H1 (cell line): Measurements from ENCODE around the gene RABEPK. TPM values are rescaled to one million over a fixed set of nuclear protein-coding genes. Genes with fewer than 3 reads are reported as not detected.

ENCODE experiments used
- CTCF ChIA-PET: fragments of 300-600 bp; sonication (Branson Sonifier 250); formaldehyde crosslinking; loops from one replicate; lab custom pipeline; 2021; ENCODE audit not compliant: partially characterized antibody; lab: Charles Lee
- POLR2A ChIA-PET: fragments of 300-600 bp; sonication (Branson Sonifier 250); formaldehyde crosslinking; loops from one replicate; lab custom pipeline; 2021; ENCODE audit warnings: inconsistent platforms; ENCODE audit not compliant: partially characterized antibody; lab: Charles Lee
- DNase-seq, 2 experiments: peaks; one replicate each; pipeline versions ENCODE4 v3.0.0 to v3.0.0-alpha.2; 2010 to 2022; ENCODE audit warnings: low spot score in 2 of 2, low read depth in 1 of 2, mixed read lengths in 1 of 2
- FAIRE-seq: peaks from 2 replicates; lab custom pipeline; 2011; peaks lifted over from hg19 to GRCh38; lab: Jason Lieb, UNC
- H2AFZ ChIP-seq: 2 replicates; pipeline ENCODE4 v1.8.1; 2012; ENCODE audit warnings: low read length, inconsistent platforms
- H2AK5ac ChIP-seq: 2 replicates; pipeline ENCODE4 v1.6.1; 2013; ENCODE audit warnings: low read depth, low read length
- H2BK120ac ChIP-seq: replicated peaks from 2 replicates; pipeline ENCODE3; 2013; ENCODE audit warnings: low read depth, low read length, inconsistent platforms
- H2BK12ac ChIP-seq: 2 replicates; pipeline ENCODE4 v1.6.1; 2013; ENCODE audit warnings: low read depth, low read length
- H2BK15ac ChIP-seq: 2 replicates; pipeline ENCODE4 v1.6.1; 2013; ENCODE audit warnings: low read length
- H2BK20ac ChIP-seq: 2 replicates; pipeline ENCODE4 v1.6.1; 2013; ENCODE audit warnings: low read length
- H2BK5ac ChIP-seq: 2 replicates; pipeline ENCODE4 v1.6.1; 2013; ENCODE audit warnings: low read depth, low read length
- H3K14ac ChIP-seq: 2 replicates; pipeline ENCODE4 v1.6.1; 2013; ENCODE audit warnings: inconsistent platforms; ENCODE audit not compliant: insufficient read length
- H3K18ac ChIP-seq: 2 replicates; pipeline ENCODE4 v1.6.1; 2013; ENCODE audit warnings: low read length; ENCODE audit errors: extremely low read depth
- H3K23ac ChIP-seq: 2 replicates; pipeline ENCODE4 v1.6.1; 2013; ENCODE audit warnings: inconsistent platforms; ENCODE audit not compliant: insufficient read length
- H3K23me2 ChIP-seq: 2 replicates; pipeline ENCODE4 v1.6.1; 2013; ENCODE audit warnings: low read depth, low read length
- H3K27ac ChIP-seq: 2 replicates; pipeline ENCODE4 v1.6.1; 2011; ENCODE audit warnings: low read depth, low read length, inconsistent platforms
- H3K27me3 ChIP-seq, 4 experiments: replicated peaks in 1 of 4; 1 replicate in 1 of 4; 2 replicates in 3 of 4; pipeline versions ENCODE4 v1.6.1 to v1.8.1; 2011 to 2013; ENCODE audit warnings: low read length in 3 of 4, mild to moderate bottlenecking in 3 of 4, inconsistent platforms in 2 of 4, mixed read lengths in 2 of 4, moderate library complexity in 1 of 4; ENCODE audit not compliant: control insufficient read depth in 3 of 4, insufficient read depth in 3 of 4; ENCODE audit errors: extremely low read depth in 1 of 4
- H3K36me3 ChIP-seq, 4 experiments: 2 replicates each; pipeline versions ENCODE4 v1.6.1 to v1.8.1; 2011 to 2013; ENCODE audit warnings: mild to moderate bottlenecking in 4 of 4, low read length in 3 of 4, moderate library complexity in 2 of 4, control low read depth in 1 of 4, inconsistent platforms in 1 of 4; ENCODE audit not compliant: insufficient read depth in 4 of 4, control insufficient read depth in 2 of 4
- H3K4ac ChIP-seq: replicated peaks from 2 replicates; pipeline ENCODE3; 2013; ENCODE audit warnings: low read length, low read depth, mixed read lengths, inconsistent platforms; ENCODE audit not compliant: insufficient read length
- H3K4me1 ChIP-seq, 4 experiments: replicated peaks in 1 of 4; 1 replicate in 1 of 4; 2 replicates in 3 of 4; pipeline versions ENCODE4 v1.6.1 to v1.8.1; 2011 to 2013; ENCODE audit warnings: low read length in 3 of 4, inconsistent platforms in 2 of 4, mixed read lengths in 1 of 4; ENCODE audit not compliant: insufficient read depth in 4 of 4, control insufficient read depth in 3 of 4
- H3K4me2 ChIP-seq, 2 experiments: 2 replicates each; pipeline versions ENCODE4 v1.6.1 to v1.8.1; 2011 to 2013; ENCODE audit warnings: low read depth in 2 of 2, low read length in 2 of 2, control low read depth in 1 of 2, inconsistent platforms in 1 of 2, mild to moderate bottlenecking in 1 of 2; ENCODE audit not compliant: insufficient read depth in 1 of 2
- H3K4me3 ChIP-seq, 4 experiments: fragments of 200-600, 300-600 bp in 1 of 4; sonication (generic), shearing (Covaris generic), sonication (Bioruptor Twin) in 1 of 4; 2 replicates each; pipeline versions ENCODE4 v1.5.1 to v1.8.1; 2011 to 2016; ENCODE audit warnings: low read length in 4 of 4, low read depth in 3 of 4, control low read depth in 2 of 4, inconsistent platforms in 2 of 4, mild to moderate bottlenecking in 2 of 4, mixed read lengths in 1 of 4, moderate library complexity in 1 of 4; ENCODE audit not compliant: insufficient read depth in 2 of 4; ENCODE audit errors: extremely low read depth in 1 of 4
- H3K56ac ChIP-seq: replicated peaks from 2 replicates; pipeline ENCODE3; 2013; ENCODE audit warnings: low read depth, mild to moderate bottlenecking, mixed read lengths, low read length, inconsistent platforms; ENCODE audit not compliant: insufficient read length
- H3K79me1 ChIP-seq: 2 replicates; pipeline ENCODE4 v1.6.1; 2013; ENCODE audit warnings: low read depth, low read length, control low read depth
- H3K79me2 ChIP-seq, 2 experiments: 2 replicates each; pipeline versions ENCODE4 v1.6.1 to v1.8.1; 2012 to 2013; ENCODE audit warnings: low read length in 2 of 2, mild to moderate bottlenecking in 2 of 2, inconsistent platforms in 1 of 2; ENCODE audit not compliant: insufficient read depth in 2 of 2, control insufficient read depth in 1 of 2
- H3K9ac ChIP-seq, 4 experiments: replicated peaks in 1 of 4; 1 replicate in 1 of 4; 2 replicates in 3 of 4; pipeline versions ENCODE4 v1.6.1 to v1.8.1; 2011 to 2013; ENCODE audit warnings: low read depth in 3 of 4, low read length in 3 of 4, control low read depth in 2 of 4, mild to moderate bottlenecking in 2 of 4, moderate library complexity in 2 of 4, inconsistent platforms in 1 of 4; ENCODE audit errors: extremely low read depth in 1 of 4
- H3K9me3 ChIP-seq, 2 experiments: 2 replicates each; pipeline versions ENCODE4 v1.6.1 to v1.8.1; 2012 to 2013; ENCODE audit warnings: mild to moderate bottlenecking in 2 of 2, moderate library complexity in 2 of 2, control low read depth in 1 of 2, inconsistent platforms in 1 of 2, low read depth in 1 of 2, low read length in 1 of 2, mixed read lengths in 1 of 2; ENCODE audit not compliant: insufficient read depth in 2 of 2
- H4K20me1 ChIP-seq, 2 experiments: replicated peaks in 1 of 2; 2 replicates each; pipeline versions ENCODE3 to v1.8.1; 2011 to 2013; ENCODE audit warnings: inconsistent platforms in 2 of 2, low read length in 2 of 2, mild to moderate bottlenecking in 1 of 2; ENCODE audit not compliant: insufficient read depth in 2 of 2, control insufficient read depth in 1 of 2
- H4K5ac ChIP-seq: 2 replicates; pipeline ENCODE4 v1.6.1; 2013; ENCODE audit warnings: low read length, low read depth, mixed read lengths, inconsistent platforms; ENCODE audit not compliant: insufficient read length
- H4K8ac ChIP-seq: 2 replicates; pipeline ENCODE4 v1.8.0; 2013; ENCODE audit warnings: mild to moderate bottlenecking, moderate library complexity, low read length, inconsistent platforms; ENCODE audit not compliant: insufficient read depth; ENCODE audit errors: extremely low read depth
- H4K91ac ChIP-seq: replicated peaks from 2 replicates; pipeline ENCODE3; 2013; ENCODE audit warnings: low read length, mixed read lengths, inconsistent platforms; ENCODE audit not compliant: insufficient read length
- MAFK ChIP-seq: IDR thresholded peaks from 2 replicates; pipeline ENCODE4 v1.6.1; 2012; ENCODE audit warnings: low read depth, mild to moderate bottlenecking, improper control_type of control experiment, low read length
- NRF1 ChIP-seq: IDR thresholded peaks from 2 replicates; pipeline ENCODE4 v1.6.1; 2011; ENCODE audit warnings: mild to moderate bottlenecking, low read depth, low read length, improper control_type of control experiment
- ZNF274 ChIP-seq: IDR thresholded peaks from 2 replicates; pipeline ENCODE4 v1.7.0; 2012; ENCODE audit warnings: low read length, borderline replicate concordance; ENCODE audit errors: extremely low read depth
- WGBS, 2 experiments: shearing (Covaris generic) in 1 of 2; methylation state at CpG; one replicate each; pipeline versions ENCODE4 v1.1.6 to v1.1.7; 2013 to 2015; ENCODE audit warnings: low lambda C conversion rate in 2 of 2, mixed read lengths in 2 of 2, inconsistent platforms in 1 of 2, low coverage in 1 of 2, missing lambda C conversion rate in 1 of 2; ENCODE audit not compliant: insufficient replicate concordance in 2 of 2, insufficient coverage in 1 of 2, insufficient read length in 1 of 2; ENCODE audit errors: extremely low coverage in 1 of 2, missing lambda C conversion rate in 1 of 2; 5-methylcytosine and 5-hydroxymethylcytosine counted together
- polyA plus RNA-seq, 7 experiments: library from polyadenylated mRNA; depleted of rRNA in 3 of 7; stranded (reverse) in 5 of 7; unstranded in 2 of 7; fragments of >200 nt in 5 of 7; fragments of 200-250 nt in 2 of 7; gene quantifications; 1 replicate in 5 of 7; 2 replicates in 1 of 7; 4 replicates in 1 of 7; pipeline versions ENCODE4 v1.2.1 to v1.2.3, GENCODE V29; 2011 to 2013; ENCODE audit warnings: missing spikeins in 2 of 7, mixed read lengths in 2 of 7
- total RNA-seq: library from RNA; stranded (reverse); fragmentation: NEBNext Ultra II Directional; extraction: Animal tissue kit (Norgen Biotek cat#: 25700); gene quantifications from 2 replicates; pipeline ENCODE4 v1.2.1, GENCODE V29; 2021

The RABEPK gene
- total and polyA plus RNA-seq, 2 of the 8 experiments (the other 6 are each of a cell fraction or from before 2014, with no cell fraction given), result 26.3 to 34.3 TPM

DNA sequence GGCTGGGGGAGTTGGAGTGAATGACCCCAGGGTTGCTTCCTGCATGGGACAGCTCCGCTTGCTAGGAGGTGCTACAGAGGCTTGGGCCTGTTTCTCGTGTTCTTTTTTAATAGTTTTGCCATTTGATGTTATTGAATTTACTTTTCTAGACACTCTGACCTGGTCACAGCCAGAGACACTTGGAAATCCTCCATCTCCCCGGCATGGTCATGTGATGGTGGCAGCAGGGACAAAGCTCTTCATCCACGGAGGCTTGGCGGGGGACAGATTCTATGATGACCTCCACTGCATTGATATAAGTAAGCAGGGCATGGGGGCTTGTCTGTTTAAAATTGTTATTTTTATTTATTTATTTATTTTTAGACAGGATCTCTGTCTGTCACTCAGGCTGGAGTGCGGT, 27.4 kb downstream of the RABEPK start:
- no peak for FAIRE-seq
- no peak overlapping the region for H2BK12ac ChIP-seq
- CTCF ChIA-PET, result interaction anchor here (1.2 to 1.3 kb wide), 2 partner anchors 33 to 331 kb away, joined by 3 read pairs; no protein-coding TSS in a partner anchor

More for the DNA sequence above, 27.4 kb downstream of the RABEPK start:
- Histone ChIP-seq H4K5ac (no peak overlapping the region), H3K56ac (no peak overlapping the region), H3K27me3 (no peaks in the 10 kb centered on the region), H3K4ac (no peak overlapping the region), H3K79me2 (no peaks in the 10 kb centered on the region)
- POLR2A ChIA-PET, result interaction anchor here (1.5 to 2.6 kb wide), 3 partner anchors 9 to 16 kb away, joined by 4 to 8 read pairs (median 8); partner anchors contain the start of gene HSPA5
- TF ChIP-seq NRF1 (no peak), MAFK (no peak), ZNF274 (no peak)
- TF ChIP-seq, all 59 proteins: peak for 0
- H4K8ac ChIP-seq, result no peak overlapping the region
- H4K20me1 ChIP-seq, result no peaks in the 10 kb centered on the region
- no peak overlapping the region for H3K23ac ChIP-seq
- H4K91ac ChIP-seq, result no peak overlapping the region
- no peaks in the 10 kb centered on the region; the same call in 1 of the 2 replicates for H3K23me2 ChIP-seq
- H2AK5ac ChIP-seq, result no peak overlapping the region
- no peak overlapping the region for H2BK15ac ChIP-seq
- H3K14ac ChIP-seq, result no peak overlapping the region
- H2BK5ac ChIP-seq, result no peak overlapping the region
- H3K27ac ChIP-seq, result no peak overlapping the region
- DNase-seq, result no peak
- H3K4me2 ChIP-seq, result no peak overlapping the region
- WGBS, 2 experiments, result 91% methylated on average over 6 of the region's 6 CpGs; no CpG with 5 or more reads in 1 of the 2 experiments
- peaks cover 0 to 2% (median 0%) of the 10 kb centered on the region in 4 experiments; a peak in 1 of 8 replicates for H3K36me3 ChIP-seq
- no peak overlapping the region for H2BK120ac ChIP-seq
- H3K79me1 ChIP-seq, result no peaks in the 10 kb centered on the region
- H3K4me1 ChIP-seq, result no peaks in the 10 kb centered on the region
- no peak overlapping the region for H2AFZ ChIP-seq
- no peak overlapping the region for H2BK20ac ChIP-seq
- H3K4me3 ChIP-seq, result no peak overlapping the region
- no peaks in the 10 kb centered on the region for H3K9me3 ChIP-seq
- H3K18ac ChIP-seq, result no peak overlapping the region
- H3K9ac ChIP-seq, result no peak overlapping the region
